Esophagus squamous epithelium (tissue), 4 donors: ENCODE measurements around the gene ARHGAP40.

Experiments
- CTCF ChIP-seq, 6 experiments: fragments of 450-650 bp in 4 of 6; fragments of 200-600 bp in 2 of 6; sonication (generic) in 2 of 6; IDR thresholded peaks; one replicate each; pipeline ENCODE4 v1.5.1; 2016 to 2019; ENCODE audit warnings: antibody characterized with exemption in 6 of 6, mild to moderate bottlenecking in 4 of 6, moderate library complexity in 4 of 6
- POLR2A ChIP-seq, 4 donors: fragments of 450-650 bp; IDR thresholded peaks; one replicate each; pipeline ENCODE4 v1.6.1; 2017; ENCODE audit warnings: antibody characterized with exemption in 4 of 4, mild to moderate bottlenecking in 4 of 4, moderate library complexity in 3 of 4

GRCh38 chr20:38563802-38564431 lies 37.7 kb upstream of the ARHGAP40 start:
- TF ChIP-seq POLR2A (IDR thresholded peaks at IDR 0.05) (no peak), CTCF (IDR thresholded peaks at IDR 0.05) (no peak)
